ENCODE results near the gene SYTL3. TPM values are rescaled to one million over a fixed set of nuclear protein-coding genes. Genes with fewer than 3 reads are reported as not detected.

Gene SYTL3
- total and polyA plus RNA-seq, 2 experiments from 2014 or later = 0.07 TPM; not detected in 1

DNA sequence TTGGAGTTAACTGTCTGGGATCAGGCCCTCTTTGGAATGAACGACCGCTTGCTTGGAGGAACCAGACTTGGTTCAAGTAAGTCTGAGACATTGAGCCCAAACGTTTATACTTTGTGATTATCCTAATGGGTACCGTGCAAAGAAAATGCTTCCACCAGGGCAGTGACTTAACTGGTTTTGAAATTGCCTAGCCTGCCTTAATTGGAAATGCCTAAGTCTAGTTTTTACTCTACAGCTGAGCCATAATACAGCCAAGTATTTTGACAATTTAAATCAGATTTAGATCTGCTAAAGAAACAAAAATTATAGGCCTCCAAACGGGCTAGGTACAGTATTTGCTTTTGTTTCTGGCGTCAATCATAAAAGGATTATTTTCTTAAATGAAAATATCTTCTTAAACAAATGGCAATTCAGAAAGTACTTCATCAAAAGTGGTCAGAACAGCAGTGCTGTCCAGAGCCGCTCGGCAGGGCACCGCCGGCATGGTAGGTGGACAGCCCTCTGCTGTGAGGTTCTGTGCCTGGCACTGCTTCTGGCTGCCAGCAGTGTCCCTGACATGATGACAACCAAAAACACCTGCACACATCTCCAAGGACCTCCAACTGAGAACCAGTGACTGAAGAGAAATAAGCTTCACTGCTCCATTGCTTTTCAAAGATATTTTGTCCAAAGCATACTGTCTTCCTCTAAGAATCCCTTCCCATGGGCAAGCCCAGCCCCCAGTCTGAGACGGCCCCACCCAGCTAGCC, 113.8 kb downstream of the SYTL3 start (continued):
- TF ChIP-seq, protein P1, sequence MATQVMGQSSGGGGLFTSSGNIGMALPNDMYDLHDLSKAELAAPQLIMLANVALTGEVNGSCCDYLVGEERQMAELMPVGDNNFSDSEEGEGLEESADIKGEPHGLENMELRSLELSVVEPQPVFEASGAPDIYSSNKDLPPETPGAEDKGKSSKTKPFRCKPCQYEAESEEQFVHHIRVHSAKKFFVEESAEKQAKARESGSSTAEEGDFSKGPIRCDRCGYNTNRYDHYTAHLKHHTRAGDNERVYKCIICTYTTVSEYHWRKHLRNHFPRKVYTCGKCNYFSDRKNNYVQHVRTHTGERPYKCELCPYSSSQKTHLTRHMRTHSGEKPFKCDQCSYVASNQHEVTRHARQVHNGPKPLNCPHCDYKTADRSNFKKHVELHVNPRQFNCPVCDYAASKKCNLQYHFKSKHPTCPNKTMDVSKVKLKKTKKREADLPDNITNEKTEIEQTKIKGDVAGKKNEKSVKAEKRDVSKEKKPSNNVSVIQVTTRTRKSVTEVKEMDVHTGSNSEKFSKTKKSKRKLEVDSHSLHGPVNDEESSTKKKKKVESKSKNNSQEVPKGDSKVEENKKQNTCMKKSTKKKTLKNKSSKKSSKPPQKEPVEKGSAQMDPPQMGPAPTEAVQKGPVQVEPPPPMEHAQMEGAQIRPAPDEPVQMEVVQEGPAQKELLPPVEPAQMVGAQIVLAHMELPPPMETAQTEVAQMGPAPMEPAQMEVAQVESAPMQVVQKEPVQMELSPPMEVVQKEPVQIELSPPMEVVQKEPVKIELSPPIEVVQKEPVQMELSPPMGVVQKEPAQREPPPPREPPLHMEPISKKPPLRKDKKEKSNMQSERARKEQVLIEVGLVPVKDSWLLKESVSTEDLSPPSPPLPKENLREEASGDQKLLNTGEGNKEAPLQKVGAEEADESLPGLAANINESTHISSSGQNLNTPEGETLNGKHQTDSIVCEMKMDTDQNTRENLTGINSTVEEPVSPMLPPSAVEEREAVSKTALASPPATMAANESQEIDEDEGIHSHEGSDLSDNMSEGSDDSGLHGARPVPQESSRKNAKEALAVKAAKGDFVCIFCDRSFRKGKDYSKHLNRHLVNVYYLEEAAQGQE (IDR thresholded peaks at IDR 0.05; ENCODE audit: unreplicated experiment) = no peak
- no peak for TF ChIP-seq NANOG (IDR thresholded peaks at IDR 0.05; ENCODE audit: borderline replicate concordance)
- no peak for TF ChIP-seq POLR2AphosphoS5 (IDR thresholded peaks at IDR 0.05; ENCODE audit: low read depth)
- TF ChIP-seq, protein P2, sequence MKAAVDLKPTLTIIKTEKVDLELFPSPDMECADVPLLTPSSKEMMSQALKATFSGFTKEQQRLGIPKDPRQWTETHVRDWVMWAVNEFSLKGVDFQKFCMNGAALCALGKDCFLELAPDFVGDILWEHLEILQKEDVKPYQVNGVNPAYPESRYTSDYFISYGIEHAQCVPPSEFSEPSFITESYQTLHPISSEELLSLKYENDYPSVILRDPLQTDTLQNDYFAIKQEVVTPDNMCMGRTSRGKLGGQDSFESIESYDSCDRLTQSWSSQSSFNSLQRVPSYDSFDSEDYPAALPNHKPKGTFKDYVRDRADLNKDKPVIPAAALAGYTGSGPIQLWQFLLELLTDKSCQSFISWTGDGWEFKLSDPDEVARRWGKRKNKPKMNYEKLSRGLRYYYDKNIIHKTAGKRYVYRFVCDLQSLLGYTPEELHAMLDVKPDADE (IDR thresholded peaks at IDR 0.05) = no peak

DNA sequence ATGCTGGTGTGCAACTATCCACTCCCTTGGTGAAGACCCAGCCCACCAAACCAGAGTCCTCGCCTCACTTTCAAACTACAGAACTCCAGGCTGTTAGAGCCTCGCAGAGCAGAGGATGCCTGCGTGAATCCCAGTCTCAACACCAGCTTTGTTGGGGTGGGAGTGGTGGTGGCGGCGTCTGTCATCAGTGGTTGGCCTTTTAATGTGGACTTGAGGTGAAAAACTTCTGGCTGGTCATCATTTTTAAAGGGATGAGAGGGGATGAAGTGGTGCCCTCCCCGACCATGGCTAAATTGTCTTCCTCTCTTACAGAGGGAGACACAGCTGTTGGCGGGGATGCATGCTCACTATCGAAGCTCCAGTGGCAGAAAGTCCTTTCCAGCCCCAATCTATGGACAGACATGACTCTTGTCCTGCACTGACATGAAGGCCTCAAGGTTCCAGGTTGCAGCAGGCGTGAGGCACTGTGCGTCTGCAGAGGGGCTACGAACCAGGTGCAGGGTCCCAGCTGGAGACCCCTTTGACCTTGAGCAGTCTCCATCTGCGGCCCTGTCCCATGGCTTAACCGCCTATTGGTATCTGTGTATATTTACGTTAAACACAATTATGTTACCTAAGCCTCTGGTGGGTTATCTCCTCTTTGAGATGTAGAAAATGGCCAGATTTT, 114.5 kb downstream of the SYTL3 start:
- peaks cover 2% of the 10 kb centered on the region; the same call in 2 of the 3 replicates for H3K9me3 Mint-ChIP-seq
- H4K20me1 ChIP-seq (replicated peaks; ENCODE audit: insufficient read depth) = peaks cover 12% of the 10 kb centered on the region

More for the DNA sequence above, 114.5 kb downstream of the SYTL3 start:
- peak overlapping the region; percentile 67 for H3K27ac ChIP-seq (ENCODE audit: low read depth)
- H3K36me3 Mint-ChIP-seq (ENCODE audit: low read depth) = peaks cover 51% of the 10 kb centered on the region
- no peak for DNase-seq (ENCODE audit: low spot score)
- H3K27me3 ChIP-seq (ENCODE audit: insufficient read depth) = no peaks in the 10 kb centered on the region
- no peak overlapping the region for H3K4me3 ChIP-seq
- H3K27me3 Mint-ChIP-seq (ENCODE audit: insufficient read depth, low read depth, poor library complexity) = peaks cover 27% of the 10 kb centered on the region
- H3K4me1 ChIP-seq (ENCODE audit: insufficient read depth) = no peaks in the 10 kb centered on the region
- H2AFZ ChIP-seq = no peak overlapping the region
- no peaks in the 10 kb centered on the region for H3K79me2 ChIP-seq (replicated peaks; ENCODE audit: insufficient read depth)
- no peaks in the 10 kb centered on the region for H3K9me2 ChIP-seq (ENCODE audit: insufficient read depth)
- H3K36me3 ChIP-seq (ENCODE audit: insufficient read depth) = peaks cover 37% of the 10 kb centered on the region
- no peak overlapping the region for H3K4me3 Mint-ChIP-seq
- ATAC-seq = peak; percentile 10
- TF ChIP-seq, protein P3, sequence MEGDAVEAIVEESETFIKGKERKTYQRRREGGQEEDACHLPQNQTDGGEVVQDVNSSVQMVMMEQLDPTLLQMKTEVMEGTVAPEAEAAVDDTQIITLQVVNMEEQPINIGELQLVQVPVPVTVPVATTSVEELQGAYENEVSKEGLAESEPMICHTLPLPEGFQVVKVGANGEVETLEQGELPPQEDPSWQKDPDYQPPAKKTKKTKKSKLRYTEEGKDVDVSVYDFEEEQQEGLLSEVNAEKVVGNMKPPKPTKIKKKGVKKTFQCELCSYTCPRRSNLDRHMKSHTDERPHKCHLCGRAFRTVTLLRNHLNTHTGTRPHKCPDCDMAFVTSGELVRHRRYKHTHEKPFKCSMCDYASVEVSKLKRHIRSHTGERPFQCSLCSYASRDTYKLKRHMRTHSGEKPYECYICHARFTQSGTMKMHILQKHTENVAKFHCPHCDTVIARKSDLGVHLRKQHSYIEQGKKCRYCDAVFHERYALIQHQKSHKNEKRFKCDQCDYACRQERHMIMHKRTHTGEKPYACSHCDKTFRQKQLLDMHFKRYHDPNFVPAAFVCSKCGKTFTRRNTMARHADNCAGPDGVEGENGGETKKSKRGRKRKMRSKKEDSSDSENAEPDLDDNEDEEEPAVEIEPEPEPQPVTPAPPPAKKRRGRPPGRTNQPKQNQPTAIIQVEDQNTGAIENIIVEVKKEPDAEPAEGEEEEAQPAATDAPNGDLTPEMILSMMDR (conservative IDR thresholded peaks at IDR 0.05; ENCODE audit: low read depth in 2 of 2) = no peak
- TF ChIP-seq ZNF331 (CRISPR knock-in tag; IDR thresholded peaks at IDR 0.05; ENCODE audit: low read depth) (no peak), STAT1 (IDR thresholded peaks at IDR 0.05; ENCODE audit: unreplicated experiment) (no peak), POLR2AphosphoS5 (IDR thresholded peaks at IDR 0.05; ENCODE audit: low read depth) (peak; percentile 44; the same call in 1 of the 2 replicates)
- no peak overlapping the region for H3K4me2 ChIP-seq
- peaks cover 50% of the 10 kb centered on the region for H3F3A ChIP-seq (replicated peaks; ENCODE audit: low read depth)
- H3K27ac Mint-ChIP-seq = peak overlapping the region; percentile 67
- H3K4me1 Mint-ChIP-seq = peaks cover 13% of the 10 kb centered on the region
